HL-60 (cell line): ENCODE measurements around the gene XRCC5.

Experiments
- DNase-seq, 2 experiments: peaks; one replicate each; pipeline ENCODE4 v3.0.0-alpha.2; 2010 to 2020; ENCODE audit warnings: low read depth in 1 of 2, low spot score in 1 of 2
- H3K27ac ChIP-seq: fragments of 250-450 bp; sonication (Bioruptor Pico); replicated peaks from 2 replicates; pipeline ENCODE4 v1.5.1; 2020; ENCODE audit warnings: mild to moderate bottlenecking, moderate library complexity
- H3K27me3 ChIP-seq: fragments of 250-450 bp; sonication (Bioruptor Pico); 2 replicates; pipeline ENCODE4 v1.5.1; 2021; ENCODE audit warnings: mild to moderate bottlenecking, moderate library complexity; ENCODE audit not compliant: insufficient read depth, poor library complexity, severe bottlenecking
- H3K4me3 ChIP-seq: replicated peaks from 2 replicates; pipeline ENCODE4 v1.5.1; 2011; ENCODE audit warnings: mild to moderate bottlenecking, control low read depth, low read length; ENCODE audit not compliant: insufficient read depth
- CTCF ChIP-seq: IDR thresholded peaks from one replicate; pipeline ENCODE4 v1.5.1; 2011; ENCODE audit warnings: low read length, control low read depth, inconsistent platforms; ENCODE audit not compliant: insufficient read depth
- GABPA ChIP-seq: IDR thresholded peaks from 2 replicates; pipeline ENCODE4 v1.6.1; 2012; ENCODE audit warnings: low read depth
- POLR2AphosphoS5 ChIP-seq: IDR thresholded peaks from 2 replicates; pipeline ENCODE4 v1.6.1; 2012; ENCODE audit warnings: low read depth
- REST ChIP-seq: IDR thresholded peaks from 2 replicates; pipeline ENCODE4 v1.6.1; 2012; ENCODE audit warnings: low read depth; ENCODE audit not compliant: insufficient replicate concordance
- SPI1 ChIP-seq: IDR thresholded peaks from 2 replicates; pipeline ENCODE4 v1.6.1; 2012; ENCODE audit warnings: low read depth, mild to moderate bottlenecking, borderline replicate concordance

XRCC5 gene

GRCh38 chr2:216233281-216233995 is 124.3 kb downstream of the XRCC5 start:
- TF ChIP-seq CTCF (no peak), REST (no peak), SPI1 (no peak), POLR2AphosphoS5 (no peak), GABPA (no peak)
- DNase-seq, result no peak
- H3K27me3 ChIP-seq, result no peaks in the 10 kb centered on the region
- no peak overlapping the region for H3K27ac ChIP-seq
- no peak overlapping the region for H3K4me3 ChIP-seq

GRCh38 chr2:216234106-216234505 is 125.0 kb downstream of the XRCC5 start:
- Histone ChIP-seq H3K4me3 (no peak overlapping the region), H3K27me3 (no peaks in the 10 kb centered on the region), H3K27ac (no peak overlapping the region)
- DNase-seq, result no peak
- TF ChIP-seq GABPA (no peak), SPI1 (no peak), POLR2AphosphoS5 (no peak), CTCF (no peak), REST (no peak)

GRCh38 chr2:216235462-216235861 is 126.3 kb downstream of the XRCC5 start:
- H3K27ac ChIP-seq, result no peak overlapping the region
- TF ChIP-seq POLR2AphosphoS5 (no peak), SPI1 (no peak)

GRCh38 chr2:216235896-216236295 is 126.7 kb downstream of the XRCC5 start:
- H3K27ac ChIP-seq, result no peak overlapping the region
- H3K4me3 ChIP-seq, result no peak overlapping the region
- no peak for TF ChIP-seq REST
- TF ChIP-seq POLR2AphosphoS5, result no peak
- no peak for TF ChIP-seq GABPA
- no peak for TF ChIP-seq CTCF
- no peak for TF ChIP-seq SPI1
- DNase-seq, result no peak
- H3K27me3 ChIP-seq, result no peaks in the 10 kb centered on the region

More at GRCh38 chr2:216235462-216235861, 126.3 kb downstream of the XRCC5 start:
- no peak for DNase-seq
- H3K4me3 ChIP-seq, result no peak overlapping the region
- no peaks in the 10 kb centered on the region for H3K27me3 ChIP-seq
